HepG2 (cell line): ENCODE data around the gene PALM3. TPM values are rescaled to one million over a fixed set of nuclear protein-coding genes. Genes with fewer than 3 reads are reported as not detected.
A peak's percentile ranks its signal among the peaks of the same experiment; 100 is the strongest.

Experiments used
- DMAP1 ChIP-seq: IDR thresholded peaks from 2 replicates; pipeline ENCODE4 v1.6.1; 2016
- ETV5 ChIP-seq: IDR thresholded peaks from 2 replicates; pipeline ENCODE4 v1.6.1; 2018; ENCODE audit warnings: missing biosample characterization, missing genetic modification reagents, inconsistent platforms, borderline replicate concordance
- FOXM1 ChIP-seq: sonication (generic); formaldehyde crosslinking; IDR thresholded peaks from 2 replicates; pipeline ENCODE4 v1.5.0; 2020; ENCODE audit warnings: missing genetic modification reagents
- GATAD1 ChIP-seq: IDR thresholded peaks from 2 replicates; pipeline ENCODE4 v1.6.1; 2016; ENCODE audit warnings: missing genetic modification reagents, missing compliant biosample characterization
- MED13 ChIP-seq: sonication (generic); formaldehyde crosslinking; IDR thresholded peaks from 2 replicates; pipeline ENCODE4 v1.5.0; 2020; ENCODE audit warnings: missing genetic modification reagents
- NAIF1 ChIP-seq: sonication (generic); formaldehyde crosslinking; IDR thresholded peaks from 2 replicates; pipeline ENCODE4 v1.5.0; 2020; ENCODE audit warnings: mild to moderate bottlenecking, missing genetic modification reagents, borderline replicate concordance
- NFIB ChIP-seq: sonication (generic); formaldehyde crosslinking; IDR thresholded peaks from 2 replicates; pipeline ENCODE4 v1.9.0; 2021; ENCODE audit warnings: missing genetic modification reagents, mild to moderate bottlenecking, borderline replicate concordance
- PAX8 ChIP-seq: sonication (generic); formaldehyde crosslinking; IDR thresholded peaks from 2 replicates; pipeline ENCODE4 v1.8.0; 2022; ENCODE audit warnings: mild to moderate bottlenecking, missing genetic modification reagents, borderline replicate concordance
- RFX1 ChIP-seq: fragments of 450-650 bp; IDR thresholded peaks from 2 replicates; pipeline ENCODE4 v1.6.1; 2017
- SMAD1 ChIP-seq: sonication (generic); formaldehyde crosslinking; IDR thresholded peaks from 2 replicates; pipeline ENCODE4 v1.4.0; 2020; ENCODE audit warnings: missing genetic modification reagents, low read depth, mild to moderate bottlenecking, borderline replicate concordance
- TEAD3 ChIP-seq: optimal IDR thresholded peaks from 2 replicates; pipeline ENCODE3; 2016; ENCODE audit warnings: borderline replicate concordance
- XBP1 ChIP-seq: sonication (generic); formaldehyde crosslinking; IDR thresholded peaks from 2 replicates; pipeline ENCODE4 v1.5.0; 2020; ENCODE audit warnings: missing genetic modification reagents
- ZNF142 ChIP-seq: sonication (generic); formaldehyde crosslinking; IDR thresholded peaks from 2 replicates; pipeline ENCODE4 v1.4.0; 2020; ENCODE audit warnings: missing genetic modification reagents
- ZNF460 ChIP-seq: sonication (generic); formaldehyde crosslinking; IDR thresholded peaks from 2 replicates; pipeline ENCODE4 v1.5.1; 2020; ENCODE audit warnings: missing genetic modification reagents, mild to moderate bottlenecking, borderline replicate concordance
- ZNF530 ChIP-seq: sonication (generic); formaldehyde crosslinking; IDR thresholded peaks from 2 replicates; pipeline ENCODE4 v1.5.0; 2020; ENCODE audit warnings: low read depth, mild to moderate bottlenecking, missing genetic modification reagents
- polyA plus RNA-seq, 8 experiments: library from polyadenylated mRNA; depleted of rRNA in 3 of 8; stranded (reverse) in 7 of 8; unstranded in 1 of 8; fragments of >200 nt; fragmentation: Illumina TruSeq in 4 of 8; extraction: Trizol in 4 of 8; gene quantifications; 2 replicates each; pipeline versions ENCODE4 v1.2.1 to v1.2.3, GENCODE V29; 2011 to 2016; ENCODE audit warnings: low read depth in 4 of 8, missing spikeins in 1 of 8, mixed read lengths in 1 of 8; ENCODE audit not compliant: insufficient read depth in 1 of 8
- total RNA-seq, 5 experiments: library from RNA; depleted of rRNA; stranded (reverse); fragments of >200 nt; fragmentation: Illumina TruSeq; extraction: Trizol; gene quantifications; 2 replicates each; pipeline ENCODE4 v1.2.3, GENCODE V29; 2016; ENCODE audit warnings: low read depth in 1 of 5
- TF ChIP-seq, protein P1 (sequence below): sonication (generic); formaldehyde crosslinking; IDR thresholded peaks from 2 replicates; pipeline ENCODE4 v1.5.0; 2020; ENCODE audit warnings: missing genetic modification reagents, mild to moderate bottlenecking, borderline replicate concordance
- TF ChIP-seq, protein P2 (sequence below): sonication (generic); IDR thresholded peaks from 2 replicates; pipeline ENCODE4 v1.6.1; 2016; ENCODE audit warnings: low read depth, borderline replicate concordance
- TF ChIP-seq, protein P3 (sequence below): sonication (generic); formaldehyde crosslinking; IDR thresholded peaks from 2 replicates; pipeline ENCODE4 v1.4.0; 2020; ENCODE audit warnings: missing genetic modification reagents
- TF ChIP-seq, protein P4 (sequence below): sonication (generic); formaldehyde crosslinking; IDR thresholded peaks from 2 replicates; pipeline ENCODE4 v1.4.0; 2020; ENCODE audit warnings: missing genetic modification reagents, borderline replicate concordance

Gene PALM3
- total and polyA plus RNA-seq, 2 of the 13 experiments (the other 11 are each of a cell fraction or from before 2014, with no cell fraction given) = 0.79 to 2.4 TPM

DNA sequence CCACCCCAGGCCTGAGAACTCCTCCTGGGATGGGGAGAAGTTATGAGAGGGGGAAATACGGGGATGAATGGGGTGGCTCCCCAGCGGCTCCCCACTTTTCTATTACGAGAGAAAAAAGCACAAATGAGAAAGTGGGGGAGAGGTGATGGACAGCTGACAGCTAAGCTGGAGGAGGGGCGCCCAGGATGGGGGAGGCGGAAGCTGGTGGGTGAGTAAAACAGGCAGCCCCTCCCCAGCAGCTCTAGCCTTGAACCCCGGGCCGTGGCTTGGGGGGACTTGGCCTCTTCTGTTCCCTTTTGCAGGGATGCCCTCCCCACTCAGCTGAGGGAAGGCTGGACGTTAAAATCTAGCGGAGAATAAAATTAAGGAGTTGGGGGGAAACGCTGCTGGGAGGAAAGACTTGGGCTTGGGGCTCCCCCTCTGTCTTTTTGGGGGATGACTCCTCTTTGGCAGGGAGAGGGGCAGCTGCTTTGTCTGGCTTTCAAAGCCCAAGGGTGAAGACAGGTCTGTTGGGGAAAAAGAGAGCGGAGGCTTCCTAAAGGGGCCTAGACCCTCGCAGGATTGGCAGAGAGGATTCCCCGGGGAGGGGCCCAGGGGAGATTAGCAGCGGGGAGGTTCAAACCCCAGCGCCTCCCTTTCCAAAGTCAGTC, 30.1 kb upstream of the PALM3 start (continued):
- no peak for TF ChIP-seq MED13
- TF ChIP-seq GATAD1 = no peak
- no peak for TF ChIP-seq NAIF1
- no peak for TF ChIP-seq RFX1
- TF ChIP-seq SMAD1 (CRISPR knock-in tag) = no peak
- no peak for TF ChIP-seq TEAD3 (CRISPR knock-in tag)
- 0 out of 2 replicates have a peak, but pooled peaks have one; percentile 1 for TF ChIP-seq DMAP1 (CRISPR knock-in tag)
- TF ChIP-seq ETV5 (CRISPR knock-in tag) = no peak
- no peak for TF ChIP-seq PAX8 (CRISPR knock-in tag)
- TF ChIP-seq, protein P1, sequence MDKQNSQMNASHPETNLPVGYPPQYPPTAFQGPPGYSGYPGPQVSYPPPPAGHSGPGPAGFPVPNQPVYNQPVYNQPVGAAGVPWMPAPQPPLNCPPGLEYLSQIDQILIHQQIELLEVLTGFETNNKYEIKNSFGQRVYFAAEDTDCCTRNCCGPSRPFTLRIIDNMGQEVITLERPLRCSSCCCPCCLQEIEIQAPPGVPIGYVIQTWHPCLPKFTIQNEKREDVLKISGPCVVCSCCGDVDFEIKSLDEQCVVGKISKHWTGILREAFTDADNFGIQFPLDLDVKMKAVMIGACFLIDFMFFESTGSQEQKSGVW (CRISPR knock-in tag) = no peak
- no peak for TF ChIP-seq ZNF142 (CRISPR knock-in tag)
- TF ChIP-seq ZNF460 (CRISPR knock-in tag) = no peak
- TF ChIP-seq NFIB = no peak
- no peak for TF ChIP-seq ZNF530 (CRISPR knock-in tag)
- TF ChIP-seq, protein P2, sequence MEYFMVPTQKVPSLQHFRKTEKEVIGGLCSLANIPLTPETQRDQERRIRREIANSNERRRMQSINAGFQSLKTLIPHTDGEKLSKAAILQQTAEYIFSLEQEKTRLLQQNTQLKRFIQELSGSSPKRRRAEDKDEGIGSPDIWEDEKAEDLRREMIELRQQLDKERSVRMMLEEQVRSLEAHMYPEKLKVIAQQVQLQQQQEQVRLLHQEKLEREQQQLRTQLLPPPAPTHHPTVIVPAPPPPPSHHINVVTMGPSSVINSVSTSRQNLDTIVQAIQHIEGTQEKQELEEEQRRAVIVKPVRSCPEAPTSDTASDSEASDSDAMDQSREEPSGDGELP = peak; percentile 42; the same call in 1 of the 2 replicates
- no peak for TF ChIP-seq FOXM1
- TF ChIP-seq, protein P3, sequence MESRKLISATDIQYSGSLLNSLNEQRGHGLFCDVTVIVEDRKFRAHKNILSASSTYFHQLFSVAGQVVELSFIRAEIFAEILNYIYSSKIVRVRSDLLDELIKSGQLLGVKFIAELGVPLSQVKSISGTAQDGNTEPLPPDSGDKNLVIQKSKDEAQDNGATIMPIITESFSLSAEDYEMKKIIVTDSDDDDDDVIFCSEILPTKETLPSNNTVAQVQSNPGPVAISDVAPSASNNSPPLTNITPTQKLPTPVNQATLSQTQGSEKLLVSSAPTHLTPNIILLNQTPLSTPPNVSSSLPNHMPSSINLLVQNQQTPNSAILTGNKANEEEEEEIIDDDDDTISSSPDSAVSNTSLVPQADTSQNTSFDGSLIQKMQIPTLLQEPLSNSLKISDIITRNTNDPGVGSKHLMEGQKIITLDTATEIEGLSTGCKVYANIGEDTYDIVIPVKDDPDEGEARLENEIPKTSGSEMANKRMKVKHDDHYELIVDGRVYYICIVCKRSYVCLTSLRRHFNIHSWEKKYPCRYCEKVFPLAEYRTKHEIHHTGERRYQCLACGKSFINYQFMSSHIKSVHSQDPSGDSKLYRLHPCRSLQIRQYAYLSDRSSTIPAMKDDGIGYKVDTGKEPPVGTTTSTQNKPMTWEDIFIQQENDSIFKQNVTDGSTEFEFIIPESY (CRISPR knock-in tag) = no peak
- TF ChIP-seq XBP1 (CRISPR knock-in tag) = no peak
- TF ChIP-seq, protein P4, sequence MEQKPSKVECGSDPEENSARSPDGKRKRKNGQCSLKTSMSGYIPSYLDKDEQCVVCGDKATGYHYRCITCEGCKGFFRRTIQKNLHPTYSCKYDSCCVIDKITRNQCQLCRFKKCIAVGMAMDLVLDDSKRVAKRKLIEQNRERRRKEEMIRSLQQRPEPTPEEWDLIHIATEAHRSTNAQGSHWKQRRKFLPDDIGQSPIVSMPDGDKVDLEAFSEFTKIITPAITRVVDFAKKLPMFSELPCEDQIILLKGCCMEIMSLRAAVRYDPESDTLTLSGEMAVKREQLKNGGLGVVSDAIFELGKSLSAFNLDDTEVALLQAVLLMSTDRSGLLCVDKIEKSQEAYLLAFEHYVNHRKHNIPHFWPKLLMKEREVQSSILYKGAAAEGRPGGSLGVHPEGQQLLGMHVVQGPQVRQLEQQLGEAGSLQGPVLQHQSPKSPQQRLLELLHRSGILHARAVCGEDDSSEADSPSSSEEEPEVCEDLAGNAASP = no peak
